ENCODE measurements around the gene APOBEC3F.

GRCh38 chr22:39081016-39081415 is 40.4 kb downstream of the APOBEC3F start:
- TF ChIP-seq CTCF (IDR thresholded peaks at IDR 0.05) (no peak), POLR2A (IDR thresholded peaks at IDR 0.05) (no peak), EP300 (IDR thresholded peaks at IDR 0.05) (no peak)
